ENCODE results near the gene CD8B2.

The CD8B2 gene

DNA sequence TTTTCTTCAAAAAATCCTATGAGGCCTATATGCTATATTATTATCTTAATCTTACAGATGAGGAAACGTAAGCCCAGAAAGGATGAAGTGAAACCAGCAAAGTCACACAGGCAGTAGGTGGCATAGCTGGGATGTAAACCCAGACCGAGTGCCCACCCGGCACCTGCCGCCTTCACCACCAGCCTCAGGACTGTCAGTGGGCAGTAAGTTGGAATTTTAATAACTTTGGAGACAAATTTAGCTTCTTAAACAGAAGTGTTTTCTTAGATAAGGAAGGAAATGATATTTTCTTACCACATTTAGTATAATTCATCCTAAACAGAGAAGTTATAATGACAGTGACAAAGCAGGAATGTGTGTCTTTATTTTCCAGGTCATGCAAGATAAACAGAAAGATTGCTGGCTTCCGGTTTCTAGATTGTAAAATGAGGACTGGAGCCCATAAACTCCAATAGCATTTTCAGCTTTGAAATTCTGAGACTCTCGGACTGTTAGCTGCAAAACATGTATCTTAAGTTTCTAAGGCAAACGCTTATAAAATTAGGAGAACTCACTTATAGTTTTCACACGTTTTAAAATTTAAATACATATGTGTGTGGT lies 59.3 kb downstream of the CD8B2 start:
- Histone ChIP-seq H3K27me3 (ENCODE audit: insufficient read depth, low read length, poor library complexity) (no peaks in the 10 kb centered on the region), H3K4me1 (ENCODE audit: control insufficient read depth, low read depth, low read length) (no peaks in the 10 kb centered on the region), H3K79me2 (ENCODE audit: control insufficient read depth, insufficient read depth, low read length) (no peaks in the 10 kb centered on the region), H3K4me2 (ENCODE audit: low read length) (no peak overlapping the region), H3K18ac (ENCODE audit: low read length) (no peak overlapping the region), H4K5ac (ENCODE audit: low read length) (no peak overlapping the region), H4K8ac (ENCODE audit: low read depth, low read length) (no peak overlapping the region), H3K4ac (ENCODE audit: low read depth, low read length) (no peak overlapping the region), H3K9ac (ENCODE audit: low read length) (no peak overlapping the region), H2AK5ac (ENCODE audit: low read length) (no peak overlapping the region), H3K36me3 (ENCODE audit: control insufficient read depth, insufficient read depth, low read length) (no peaks in the 10 kb centered on the region), H2BK15ac (replicated peaks; ENCODE audit: low read depth) (no peak overlapping the region), H3K4me3 (ENCODE audit: low read length) (no peak overlapping the region), H3K79me1 (ENCODE audit: low read length) (no peaks in the 10 kb centered on the region), H2BK5ac (ENCODE audit: low read length) (no peak overlapping the region), H2BK120ac (ENCODE audit: low read depth, low read length) (no peak overlapping the region), H3K56ac (ENCODE audit: low read length) (no peak overlapping the region), H3K27ac (ENCODE audit: low read depth, low read length) (no peak overlapping the region), H3K23ac (ENCODE audit: low read length) (no peak overlapping the region)
- no peak for DNase-seq
- WGBS (ENCODE audit: extremely low coverage, insufficient coverage, low lambda C conversion rate): no CpG with 5 or more reads among the region's 8 CpGs

DNA sequence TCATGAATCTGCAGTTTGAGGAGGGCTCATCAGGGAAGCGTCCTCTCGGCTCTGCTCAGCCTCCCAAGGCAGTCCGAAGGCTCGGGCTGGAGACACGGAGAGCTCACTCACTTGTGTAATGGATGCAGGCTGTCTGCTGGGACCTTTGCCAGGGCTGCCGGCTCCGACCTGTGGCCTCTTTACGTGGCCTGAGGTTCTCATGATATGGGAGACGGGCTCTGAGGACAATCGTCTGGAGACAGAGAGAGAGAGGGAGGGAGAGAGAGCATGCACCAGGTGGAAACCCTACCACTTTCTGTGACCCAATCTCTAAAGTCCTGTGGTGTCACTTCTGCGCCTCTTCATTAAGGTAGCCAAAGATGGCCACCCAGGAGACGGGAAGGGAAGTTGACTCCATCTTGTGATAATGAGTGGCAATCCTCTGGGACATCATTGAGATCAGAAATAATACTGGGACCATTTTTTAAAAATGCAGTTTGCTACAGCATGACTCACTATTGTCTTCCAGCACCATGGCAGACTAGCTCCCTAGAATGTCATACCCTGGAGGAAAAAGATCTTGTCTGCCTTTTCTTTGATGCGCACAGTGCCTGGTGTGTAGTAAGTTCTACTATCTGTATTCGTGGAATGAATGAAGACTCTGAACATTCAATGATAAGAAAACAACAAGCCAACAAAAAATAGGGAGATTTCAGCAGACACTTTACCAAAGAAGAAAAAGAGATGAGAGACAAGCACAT lies 60.2 kb downstream of the CD8B2 start:
- no peak overlapping the region for H3K27ac ChIP-seq (ENCODE audit: low read depth, low read length)
- H3K79me2 ChIP-seq (ENCODE audit: control insufficient read depth, insufficient read depth, low read length): no peaks in the 10 kb centered on the region
- H3K36me3 ChIP-seq (ENCODE audit: control insufficient read depth, insufficient read depth, low read length): no peaks in the 10 kb centered on the region
- H3K79me1 ChIP-seq (ENCODE audit: low read length): no peaks in the 10 kb centered on the region
- H3K4me3 ChIP-seq (ENCODE audit: low read length): no peak overlapping the region
- H2BK120ac ChIP-seq (ENCODE audit: low read depth, low read length): no peak overlapping the region
- H3K27me3 ChIP-seq (ENCODE audit: insufficient read depth, low read length, poor library complexity): no peaks in the 10 kb centered on the region
- no peak overlapping the region for H4K5ac ChIP-seq (ENCODE audit: low read length)
- H4K8ac ChIP-seq (ENCODE audit: low read depth, low read length): no peak overlapping the region
- no peak overlapping the region for H3K9ac ChIP-seq (ENCODE audit: low read length)
- no peak overlapping the region for H3K56ac ChIP-seq (ENCODE audit: low read length)
- H2AK5ac ChIP-seq (ENCODE audit: low read length): no peak overlapping the region
- no peak overlapping the region for H3K4me2 ChIP-seq (ENCODE audit: low read length)
- no peak overlapping the region for H2BK5ac ChIP-seq (ENCODE audit: low read length)
- no peak overlapping the region for H2BK15ac ChIP-seq (replicated peaks; ENCODE audit: low read depth)
- H3K4me1 ChIP-seq (ENCODE audit: control insufficient read depth, low read depth, low read length): no peaks in the 10 kb centered on the region
- no peak for DNase-seq
- H3K18ac ChIP-seq (ENCODE audit: low read length): no peak overlapping the region
- no peak overlapping the region for H3K23ac ChIP-seq (ENCODE audit: low read length)
- no peak overlapping the region for H3K4ac ChIP-seq (ENCODE audit: low read depth, low read length)
- no CpG with 5 or more reads among the region's 14 CpGs for WGBS (ENCODE audit: extremely low coverage, insufficient coverage, low lambda C conversion rate)

DNA sequence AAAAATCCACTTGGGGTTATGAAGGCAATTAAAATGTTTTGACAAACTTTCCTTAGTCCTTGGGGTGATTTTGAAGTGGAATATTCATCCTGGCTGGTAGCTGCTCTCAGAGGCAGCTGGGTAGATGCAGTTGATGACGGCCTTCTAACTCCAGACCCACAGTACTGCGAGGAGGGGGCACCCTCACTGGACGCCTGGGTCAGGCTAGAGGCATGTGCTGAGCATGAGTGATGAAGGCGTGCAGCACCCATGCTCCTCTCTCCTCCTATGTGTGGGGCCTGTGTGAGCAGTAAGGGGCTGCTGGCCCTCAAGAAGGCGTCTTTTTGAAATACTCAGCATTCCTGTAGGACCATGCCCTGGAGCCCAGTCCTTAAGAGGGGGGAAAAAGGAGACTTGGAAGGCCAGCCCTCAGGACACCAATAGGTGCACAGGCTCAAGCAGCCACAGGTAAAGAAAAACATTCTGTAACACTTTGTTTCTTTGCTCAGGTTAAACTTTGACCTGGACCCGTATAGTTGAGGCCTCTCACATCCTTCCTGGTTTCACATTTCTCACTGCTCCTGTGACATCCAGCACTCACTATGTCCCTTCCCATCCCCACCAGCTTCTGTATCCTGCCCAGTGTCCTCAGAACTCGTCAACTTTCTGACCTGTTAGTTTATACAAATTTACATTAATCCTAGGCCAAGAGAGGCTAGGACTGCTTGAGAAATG lies 64.4 kb downstream of the CD8B2 start:
- no peak for DNase-seq
- Histone ChIP-seq H3K4me3 (ENCODE audit: low read length) (no peak overlapping the region), H2AK5ac (ENCODE audit: low read length) (no peak overlapping the region), H3K4ac (ENCODE audit: low read depth, low read length) (no peak overlapping the region), H3K4me1 (ENCODE audit: control insufficient read depth, low read depth, low read length) (no peaks in the 10 kb centered on the region), H2BK15ac (replicated peaks; ENCODE audit: low read depth) (no peak overlapping the region), H3K56ac (ENCODE audit: low read length) (no peak overlapping the region), H3K27ac (ENCODE audit: low read depth, low read length) (no peak overlapping the region), H2BK120ac (ENCODE audit: low read depth, low read length) (no peak overlapping the region), H3K4me2 (ENCODE audit: low read length) (no peak overlapping the region), H4K8ac (ENCODE audit: low read depth, low read length) (no peak overlapping the region), H3K27me3 (ENCODE audit: insufficient read depth, low read length, poor library complexity) (no peaks in the 10 kb centered on the region), H2BK5ac (ENCODE audit: low read length) (no peak overlapping the region), H3K36me3 (ENCODE audit: control insufficient read depth, insufficient read depth, low read length) (no peaks in the 10 kb centered on the region), H3K79me2 (ENCODE audit: control insufficient read depth, insufficient read depth, low read length) (no peaks in the 10 kb centered on the region), H3K79me1 (ENCODE audit: low read length) (no peaks in the 10 kb centered on the region), H4K5ac (ENCODE audit: low read length) (no peak overlapping the region), H3K18ac (ENCODE audit: low read length) (no peak overlapping the region), H3K23ac (ENCODE audit: low read length) (no peak overlapping the region), H3K9ac (ENCODE audit: low read length) (no peak overlapping the region)
- WGBS (ENCODE audit: extremely low coverage, insufficient coverage, low lambda C conversion rate): no CpG with 5 or more reads among the region's 7 CpGs

DNA sequence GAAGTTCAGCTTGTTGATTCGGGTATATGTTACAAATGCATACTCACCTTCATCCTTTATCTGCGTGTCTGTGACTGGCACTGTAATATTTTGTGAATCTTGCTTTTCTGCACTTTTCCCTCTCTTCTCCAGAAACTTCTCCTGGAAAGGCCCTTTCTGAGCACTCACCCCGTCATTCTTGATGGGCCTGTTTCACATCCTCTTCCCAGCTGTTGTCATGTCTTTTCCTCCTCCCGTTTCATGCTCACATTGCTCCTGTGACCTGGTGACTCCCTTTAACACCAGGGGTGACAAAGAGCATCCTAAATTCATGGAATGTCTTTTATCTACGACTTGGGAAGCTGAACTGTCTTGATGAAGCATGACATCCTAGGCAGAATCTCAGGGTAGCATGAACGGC lies 65.8 kb downstream of the CD8B2 start:
- H3K4ac ChIP-seq (ENCODE audit: low read depth, low read length): no peak overlapping the region
- no CpG with 5 or more reads among the region's 6 CpGs for WGBS (ENCODE audit: extremely low coverage, insufficient coverage, low lambda C conversion rate)

DNA sequence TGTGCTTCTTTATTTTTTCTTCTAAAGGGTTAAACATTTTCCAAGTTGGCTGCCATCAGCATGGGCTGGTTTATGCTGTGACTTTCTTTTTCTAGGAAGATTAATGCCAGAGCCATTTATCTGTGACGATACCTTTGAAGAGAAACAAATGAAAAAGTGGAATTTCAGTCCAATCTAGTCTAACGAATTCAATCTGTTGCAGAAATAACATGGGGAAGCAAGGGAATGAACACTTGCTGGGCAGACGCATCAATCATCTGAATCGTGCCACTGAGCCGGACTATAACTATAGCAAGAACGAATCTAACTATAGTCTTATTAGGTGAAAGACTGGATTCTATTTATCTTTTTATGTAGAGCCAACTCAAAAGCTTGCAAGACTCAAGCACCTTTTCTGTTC lies 66.2 kb downstream of the CD8B2 start:
- Histone ChIP-seq H4K5ac (ENCODE audit: low read length) (no peak overlapping the region), H3K18ac (ENCODE audit: low read length) (no peak overlapping the region), H2BK15ac (replicated peaks; ENCODE audit: low read depth) (no peak overlapping the region), H3K23ac (ENCODE audit: low read length) (no peak overlapping the region), H2AK5ac (ENCODE audit: low read length) (no peak overlapping the region), H3K4ac (ENCODE audit: low read depth, low read length) (no peak overlapping the region), H2BK120ac (ENCODE audit: low read depth, low read length) (no peak overlapping the region), H3K27ac (ENCODE audit: low read depth, low read length) (no peak overlapping the region), H3K4me1 (ENCODE audit: control insufficient read depth, low read depth, low read length) (no peaks in the 10 kb centered on the region), H2BK5ac (ENCODE audit: low read length) (no peak overlapping the region), H3K36me3 (ENCODE audit: control insufficient read depth, insufficient read depth, low read length) (no peaks in the 10 kb centered on the region), H4K8ac (ENCODE audit: low read depth, low read length) (no peak overlapping the region), H3K27me3 (ENCODE audit: insufficient read depth, low read length, poor library complexity) (no peaks in the 10 kb centered on the region), H3K79me1 (ENCODE audit: low read length) (no peaks in the 10 kb centered on the region), H3K56ac (ENCODE audit: low read length) (no peak overlapping the region), H3K4me2 (ENCODE audit: low read length) (no peak overlapping the region), H3K79me2 (ENCODE audit: control insufficient read depth, insufficient read depth, low read length) (no peaks in the 10 kb centered on the region), H3K9ac (ENCODE audit: low read length) (no peak overlapping the region), H3K4me3 (ENCODE audit: low read length) (no peak overlapping the region)
- WGBS (ENCODE audit: extremely low coverage, insufficient coverage, low lambda C conversion rate): no CpG with 5 or more reads among the region's 6 CpGs
- no peak for DNase-seq

More for the DNA sequence above, 65.8 kb downstream of the CD8B2 start:
- Histone ChIP-seq H3K36me3 (ENCODE audit: control insufficient read depth, insufficient read depth, low read length) (no peaks in the 10 kb centered on the region), H4K8ac (ENCODE audit: low read depth, low read length) (no peak overlapping the region), H3K79me2 (ENCODE audit: control insufficient read depth, insufficient read depth, low read length) (no peaks in the 10 kb centered on the region), H3K4me3 (ENCODE audit: low read length) (no peak overlapping the region), H4K5ac (ENCODE audit: low read length) (no peak overlapping the region), H3K27ac (ENCODE audit: low read depth, low read length) (no peak overlapping the region), H3K18ac (ENCODE audit: low read length) (no peak overlapping the region), H3K4me1 (ENCODE audit: control insufficient read depth, low read depth, low read length) (no peaks in the 10 kb centered on the region), H2BK120ac (ENCODE audit: low read depth, low read length) (no peak overlapping the region), H2BK15ac (replicated peaks; ENCODE audit: low read depth) (no peak overlapping the region), H3K4me2 (ENCODE audit: low read length) (no peak overlapping the region), H3K23ac (ENCODE audit: low read length) (no peak overlapping the region), H2BK5ac (ENCODE audit: low read length) (no peak overlapping the region), H2AK5ac (ENCODE audit: low read length) (no peak overlapping the region), H3K56ac (ENCODE audit: low read length) (no peak overlapping the region), H3K79me1 (ENCODE audit: low read length) (no peaks in the 10 kb centered on the region), H3K27me3 (ENCODE audit: insufficient read depth, low read length, poor library complexity) (no peaks in the 10 kb centered on the region), H3K9ac (ENCODE audit: low read length) (no peak overlapping the region)
- peak; percentile 8 for DNase-seq
